Neural cell (in vitro differentiated cells): ENCODE measurements around the gene TTC19. TPM values are rescaled to one million over a fixed set of nuclear protein-coding genes. Genes with fewer than 3 reads are reported as not detected.
"Not testable (repeated sequence)": the region's sequence is repeated elsewhere in the genome, so short reads cannot be mapped to it uniquely, and the experiment has no call there.

ENCODE experiments used
- H2AFZ ChIP-seq: fragments of 200-600, 300-800 bp; sonication (generic), shearing (Covaris generic); 2 replicates; pipeline ENCODE4 v1.6.0; 2014; ENCODE audit warnings: low read depth, mild to moderate bottlenecking, antibody characterized with exemption, low read length, moderate library complexity
- H3F3A ChIP-seq: fragments of 200-600 bp; shearing (Covaris generic); 2 replicates; pipeline ENCODE4 v1.6.1; 2016; ENCODE audit warnings: mild to moderate bottlenecking, moderate library complexity, mixed read lengths, antibody characterized with exemption, low read length; ENCODE audit not compliant: insufficient read depth, poor library complexity, severe bottlenecking
- H3K27ac ChIP-seq: fragments of 200-600, 300-800 bp; sonication (generic), shearing (Covaris generic); 2 replicates; pipeline ENCODE4 v1.5.1; 2014; ENCODE audit warnings: mild to moderate bottlenecking, low read length, moderate library complexity
- H3K27me3 ChIP-seq: fragments of 300-800, 200-600 bp; sonication (generic), shearing (Covaris generic); 2 replicates; pipeline ENCODE4 v1.6.0; 2014; ENCODE audit warnings: mild to moderate bottlenecking, low read depth, low read length, moderate library complexity; ENCODE audit not compliant: insufficient read depth
- H3K36me3 ChIP-seq: fragments of 300-800, 200-600 bp; sonication (generic), shearing (Covaris generic); 2 replicates; pipeline ENCODE4 v1.5.1; 2014; ENCODE audit warnings: mild to moderate bottlenecking, antibody characterized with exemption, low read length, moderate library complexity; ENCODE audit not compliant: insufficient read depth
- H3K4me2 ChIP-seq: fragments of 300-800, 200-600 bp; sonication (generic), shearing (Covaris generic); 2 replicates; pipeline ENCODE4 v1.6.0; 2014; ENCODE audit warnings: mild to moderate bottlenecking, low read length
- H3K4me3 ChIP-seq: fragments of 300-800, 200-600 bp; sonication (generic), shearing (Covaris generic); 2 replicates; pipeline ENCODE4 v1.5.1; 2014; ENCODE audit warnings: mild to moderate bottlenecking, low read length, moderate library complexity
- H3K79me2 ChIP-seq: fragments of 200-600 bp; shearing (Covaris generic); replicated peaks from 2 replicates; pipeline ENCODE4 v1.6.0; 2014; ENCODE audit warnings: mild to moderate bottlenecking, low read length, moderate library complexity; ENCODE audit not compliant: insufficient read depth
- H3K9ac ChIP-seq: fragments of 300-800, 200-600 bp; sonication (generic), shearing (Covaris generic); 2 replicates; pipeline ENCODE4 v1.6.1; 2016; ENCODE audit warnings: mild to moderate bottlenecking, low read length, mixed read lengths
- H3K9me2 ChIP-seq: fragments of 200-600 bp; shearing (Covaris generic); 2 replicates; pipeline ENCODE4 v1.6.1; 2016; ENCODE audit warnings: mild to moderate bottlenecking, low read length, mixed read lengths; ENCODE audit not compliant: insufficient read depth
- H3K9me3 ChIP-seq: fragments of 200-600, 300-800 bp; sonication (generic), shearing (Covaris generic); 2 replicates; pipeline ENCODE4 v1.6.1; 2016; ENCODE audit warnings: mild to moderate bottlenecking, mixed run types, low read length, moderate library complexity, mixed read lengths
- H4K20me1 ChIP-seq: fragments of 200-600 bp; shearing (Covaris generic); 2 replicates; pipeline ENCODE4 v1.6.1; 2016; ENCODE audit warnings: mild to moderate bottlenecking, mixed run types; ENCODE audit not compliant: insufficient read depth
- EZH2 ChIP-seq: fragments of 200-600, 300-800 bp; shearing (Covaris generic), sonication (generic); IDR thresholded peaks from 2 replicates; pipeline ENCODE4 v1.6.1; 2014; ENCODE audit warnings: antibody characterized with exemption, low read length, borderline replicate concordance, mild to moderate bottlenecking; ENCODE audit not compliant: insufficient read depth, poor library complexity, severe bottlenecking
- MXI1 ChIP-seq: fragments of 450-650 bp; conservative IDR thresholded peaks from 2 replicates; pipeline ENCODE4 v1.6.1; 2014; ENCODE audit warnings: antibody characterized with exemption, mild to moderate bottlenecking; ENCODE audit not compliant: poor library complexity, severe bottlenecking
- POLR2AphosphoS5 ChIP-seq: IDR thresholded peaks from 2 replicates; pipeline ENCODE4 v1.6.1; 2012
- RAD21 ChIP-seq: fragments of 450-650 bp; conservative IDR thresholded peaks from 2 replicates; pipeline ENCODE4 v1.6.1; 2014; ENCODE audit warnings: antibody characterized with exemption, mild to moderate bottlenecking, moderate library complexity
- REST ChIP-seq: IDR thresholded peaks from 2 replicates; pipeline ENCODE4 v1.6.1; 2012; ENCODE audit warnings: borderline replicate concordance
- SMC3 ChIP-seq: fragments of 450-650 bp; conservative IDR thresholded peaks from 2 replicates; pipeline ENCODE4 v1.6.1; 2014; ENCODE audit warnings: antibody characterized with exemption, mild to moderate bottlenecking, moderate library complexity; ENCODE audit not compliant: poor library complexity
- TAF1 ChIP-seq: IDR thresholded peaks from 2 replicates; pipeline ENCODE4 v1.6.1; 2012; ENCODE audit warnings: low read depth
- polyA plus RNA-seq: library from polyadenylated mRNA; depleted of rRNA; stranded (reverse); fragments of >200 nt; gene quantifications from 2 replicates; pipeline ENCODE4 v1.2.3, GENCODE V29; 2014
- TF ChIP-seq, protein P1 (sequence below): fragments of 450-650 bp; IDR thresholded peaks from 2 replicates; pipeline ENCODE4 v1.5.1; 2014; ENCODE audit warnings: antibody characterized with exemption, mild to moderate bottlenecking, moderate library complexity; ENCODE audit not compliant: poor library complexity, severe bottlenecking

TTC19 gene
- polyA plus RNA-seq, 1 donor from 2014 or later, result 97.8 TPM

- no peak for TF ChIP-seq REST
- no peak for TF ChIP-seq POLR2AphosphoS5
Observed at GRCh38 chr17:15978606-15979005, 21.0 kb upstream of the TTC19 start (continued).

DNA sequence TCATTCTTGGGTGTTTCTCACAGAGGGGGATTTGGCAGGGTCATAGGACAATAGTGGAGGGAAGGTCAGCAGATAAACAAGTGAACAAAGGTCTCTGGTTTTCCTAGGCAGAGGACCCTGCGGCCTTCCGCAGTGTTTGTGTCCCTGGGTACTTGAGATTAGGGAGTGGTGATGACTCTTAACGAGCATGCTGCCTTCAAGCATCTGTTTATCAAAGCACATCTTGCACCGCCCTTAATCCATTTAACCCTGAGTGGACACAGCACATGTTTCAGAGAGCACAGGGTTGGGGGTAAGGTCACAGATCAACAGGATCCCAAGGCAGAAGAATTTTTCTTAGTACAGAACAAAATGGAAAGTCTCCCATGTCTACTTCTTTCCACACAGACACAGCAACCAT lies 20.6 kb upstream of the TTC19 start:
- H3K27me3 ChIP-seq, result not testable (repeated sequence)

DNA sequence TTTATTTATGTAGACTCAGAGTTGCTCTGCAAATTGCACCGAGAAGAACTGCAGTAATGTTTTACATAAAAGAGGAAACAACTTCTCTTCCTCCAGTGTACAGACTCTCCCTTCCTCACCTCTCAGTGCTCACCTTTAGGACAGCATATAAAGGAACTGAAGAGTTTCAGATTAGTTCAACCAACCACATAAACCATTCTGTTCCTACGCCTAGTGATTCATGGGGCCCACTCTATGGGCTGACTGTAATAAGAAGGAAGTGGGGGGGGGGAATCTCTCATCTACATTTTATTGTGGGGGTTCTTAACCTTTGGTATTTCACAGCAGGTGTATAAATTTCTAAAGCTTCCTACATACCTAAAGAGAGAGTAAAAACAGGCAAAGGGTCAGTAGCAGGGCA lies 18.4 kb upstream of the TTC19 start:
- peaks cover 13% of the 10 kb centered on the region for H3K36me3 ChIP-seq
- H3K79me2 ChIP-seq, result no peaks in the 10 kb centered on the region
- H3K4me2 ChIP-seq, result no peak overlapping the region
- H3K4me3 ChIP-seq, result no peak overlapping the region
- no peaks in the 10 kb centered on the region for H3K9me3 ChIP-seq
- no peaks in the 10 kb centered on the region for H3K9me2 ChIP-seq
- no peak overlapping the region for H3K27ac ChIP-seq
- no peak overlapping the region for H3K9ac ChIP-seq
- H3F3A ChIP-seq, result no peaks in the 10 kb centered on the region
- H2AFZ ChIP-seq, result no peak overlapping the region
- TF ChIP-seq MXI1 (no peak), EZH2 (no peak), SMC3 (no peak), POLR2AphosphoS5 (no peak), RAD21 (no peak), TAF1 (no peak)
- TF ChIP-seq, protein P1, sequence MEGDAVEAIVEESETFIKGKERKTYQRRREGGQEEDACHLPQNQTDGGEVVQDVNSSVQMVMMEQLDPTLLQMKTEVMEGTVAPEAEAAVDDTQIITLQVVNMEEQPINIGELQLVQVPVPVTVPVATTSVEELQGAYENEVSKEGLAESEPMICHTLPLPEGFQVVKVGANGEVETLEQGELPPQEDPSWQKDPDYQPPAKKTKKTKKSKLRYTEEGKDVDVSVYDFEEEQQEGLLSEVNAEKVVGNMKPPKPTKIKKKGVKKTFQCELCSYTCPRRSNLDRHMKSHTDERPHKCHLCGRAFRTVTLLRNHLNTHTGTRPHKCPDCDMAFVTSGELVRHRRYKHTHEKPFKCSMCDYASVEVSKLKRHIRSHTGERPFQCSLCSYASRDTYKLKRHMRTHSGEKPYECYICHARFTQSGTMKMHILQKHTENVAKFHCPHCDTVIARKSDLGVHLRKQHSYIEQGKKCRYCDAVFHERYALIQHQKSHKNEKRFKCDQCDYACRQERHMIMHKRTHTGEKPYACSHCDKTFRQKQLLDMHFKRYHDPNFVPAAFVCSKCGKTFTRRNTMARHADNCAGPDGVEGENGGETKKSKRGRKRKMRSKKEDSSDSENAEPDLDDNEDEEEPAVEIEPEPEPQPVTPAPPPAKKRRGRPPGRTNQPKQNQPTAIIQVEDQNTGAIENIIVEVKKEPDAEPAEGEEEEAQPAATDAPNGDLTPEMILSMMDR, result no peak
- H3K27me3 ChIP-seq, result no peaks in the 10 kb centered on the region
- no peaks in the 10 kb centered on the region for H4K20me1 ChIP-seq

More for the DNA sequence above, 20.6 kb upstream of the TTC19 start:
- H2AFZ ChIP-seq, H4K20me1 ChIP-seq, H3K79me2 ChIP-seq, H3K9ac ChIP-seq, H3K9me2 ChIP-seq, H3K4me3 ChIP-seq, H3K9me3 ChIP-seq, H3K27ac ChIP-seq, H3K4me2 ChIP-seq, H3F3A ChIP-seq: not testable (repeated sequence)
- H3K36me3 ChIP-seq, result peaks cover 13% of the 10 kb centered on the region
